AG20443 (cell line): ENCODE results near the gene SLC39A9.
"Not testable (repeated sequence)": the region's sequence is repeated elsewhere in the genome, so short reads cannot be mapped to it uniquely, and the experiment has no call there.

ENCODE experiments used
- DNase-seq: peaks from one replicate; pipeline ENCODE4 v3.0.0; 2012; ENCODE audit warnings: low spot score, mixed read lengths

The SLC39A9 gene

GRCh38 chr14:69427596-69427995 lies 29.1 kb downstream of the SLC39A9 start:
- no peak for DNase-seq

- no peak for DNase-seq
These were observed 30.0 kb downstream of the SLC39A9 start for GRCh38 chr14:69428289-69428998.

DNA sequence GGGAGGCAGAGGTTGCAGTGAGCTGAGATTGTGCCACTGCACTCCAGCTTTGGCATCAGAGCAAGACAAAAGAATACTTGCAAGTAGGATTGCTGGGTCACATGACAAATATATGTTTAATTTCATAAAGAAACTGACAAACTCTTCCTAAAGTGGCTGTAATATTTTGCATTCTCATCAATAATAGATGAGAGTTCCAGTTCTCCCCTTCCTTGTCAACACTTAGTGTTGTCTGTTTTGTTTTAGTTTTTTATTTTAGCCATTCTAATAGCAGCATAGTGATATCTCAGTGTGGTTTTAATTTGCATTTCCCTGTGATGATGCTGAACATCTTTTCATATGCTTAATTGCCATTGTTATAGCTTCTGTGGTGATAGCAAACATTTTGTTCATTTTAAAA lies 31.2 kb downstream of the SLC39A9 start:
- no peak for DNase-seq

DNA sequence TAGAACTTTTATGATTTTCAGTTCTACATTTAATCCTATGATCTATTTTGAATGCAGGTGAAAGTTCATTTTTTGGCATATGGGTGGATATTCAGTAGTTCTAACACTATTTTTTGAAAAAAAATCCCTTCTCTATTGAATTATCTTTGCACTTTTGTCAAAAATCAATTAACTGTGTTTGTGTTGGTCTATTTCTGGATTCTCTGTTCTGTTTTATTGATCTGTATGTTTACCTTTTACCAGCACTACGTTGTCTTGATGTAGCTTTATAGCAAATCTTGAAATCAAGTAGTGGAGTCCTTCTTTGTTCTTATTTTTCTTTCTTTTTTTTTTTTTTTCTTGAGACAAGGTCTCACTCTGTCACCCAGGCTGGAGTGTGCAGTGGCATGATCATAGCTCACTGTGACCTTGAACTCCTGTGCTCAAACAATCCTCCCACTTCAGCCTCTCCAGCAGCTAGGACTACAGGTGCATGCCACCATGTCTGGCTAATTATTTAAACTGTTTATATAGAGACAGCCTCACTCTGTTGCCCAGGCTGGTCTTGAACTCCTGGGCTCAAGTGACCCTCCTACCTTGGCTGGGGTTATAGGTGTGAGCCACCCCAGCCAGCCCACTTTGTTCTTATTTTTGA lies 31.9 kb downstream of the SLC39A9 start:
- no peak for DNase-seq

GRCh38 chr14:69432364-69432763 lies 33.9 kb downstream of the SLC39A9 start:
- DNase-seq = no peak

DNA sequence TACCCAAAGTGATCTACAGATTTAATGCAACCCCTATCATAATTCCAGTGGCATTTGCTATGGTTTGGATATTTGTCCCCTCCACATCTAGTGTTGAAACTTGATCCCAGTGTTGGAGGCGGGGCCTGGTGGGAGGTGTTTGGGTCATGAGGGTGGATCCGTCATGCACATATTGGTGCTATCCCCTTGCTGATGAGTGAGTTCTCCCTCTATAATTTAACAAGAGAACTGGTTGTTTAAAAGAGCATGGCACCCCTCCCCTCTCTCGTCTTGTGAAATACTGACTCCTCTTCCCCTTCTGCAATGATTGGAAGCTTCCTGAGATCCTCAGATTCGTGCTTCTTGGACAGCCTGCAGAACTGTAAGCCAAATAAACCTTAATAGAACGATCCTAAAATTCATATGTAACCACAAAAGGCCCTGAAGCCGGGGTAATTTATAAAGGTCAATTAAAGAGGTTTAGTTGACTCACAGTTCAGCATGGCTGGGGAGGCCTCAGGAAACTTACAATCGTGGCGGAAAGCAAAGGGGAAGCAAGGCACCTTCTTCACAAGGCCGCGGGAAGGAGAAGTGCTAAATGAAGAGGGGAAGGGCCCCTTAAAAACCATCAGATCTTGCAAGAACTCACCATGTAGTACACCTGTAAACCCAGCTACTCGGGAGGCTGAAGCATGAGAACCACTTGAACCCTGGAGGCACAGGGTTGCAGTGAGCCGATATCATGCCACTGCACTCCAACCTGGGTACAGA lies 41.2 kb downstream of the SLC39A9 start:
- DNase-seq = no peak

GRCh38 chr14:69441948-69442347 lies 43.5 kb downstream of the SLC39A9 start:
- no peak for DNase-seq

GRCh38 chr14:69443296-69443805 lies 44.9 kb downstream of the SLC39A9 start:
- DNase-seq = no peak

GRCh38 chr14:69449216-69449615 lies 50.7 kb downstream of the SLC39A9 start:
- DNase-seq = no peak

DNA sequence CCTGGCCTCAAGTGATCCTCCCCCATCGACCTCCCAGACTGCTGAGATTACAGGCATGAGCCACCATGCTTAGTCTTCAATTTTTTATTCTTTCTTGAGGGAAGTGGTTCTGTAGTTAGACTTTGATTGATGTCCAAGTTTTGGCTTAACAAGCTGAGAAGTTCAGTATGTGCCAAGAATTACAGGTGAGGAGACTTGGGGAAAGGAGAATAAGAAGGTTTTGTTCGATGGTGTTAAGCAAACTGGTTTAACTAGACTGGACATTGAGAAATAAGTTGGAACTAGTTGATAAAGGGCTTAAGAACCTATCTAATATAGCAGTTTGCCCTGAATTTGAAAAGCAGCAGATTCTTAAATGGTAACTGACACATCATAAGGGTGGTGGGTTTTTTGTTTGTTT lies 53.4 kb downstream of the SLC39A9 start:
- no peak for DNase-seq

GRCh38 chr14:69458350-69458749 lies 59.9 kb downstream of the SLC39A9 start:
- no peak for DNase-seq

- no peak for DNase-seq
These were observed 60.6 kb downstream of the SLC39A9 start for GRCh38 chr14:69459122-69459521.

GRCh38 chr14:69460093-69460701 lies 61.7 kb downstream of the SLC39A9 start:
- DNase-seq = peak; percentile 84

GRCh38 chr14:69464379-69464778 lies 65.9 kb downstream of the SLC39A9 start:
- DNase-seq = no peak

DNA sequence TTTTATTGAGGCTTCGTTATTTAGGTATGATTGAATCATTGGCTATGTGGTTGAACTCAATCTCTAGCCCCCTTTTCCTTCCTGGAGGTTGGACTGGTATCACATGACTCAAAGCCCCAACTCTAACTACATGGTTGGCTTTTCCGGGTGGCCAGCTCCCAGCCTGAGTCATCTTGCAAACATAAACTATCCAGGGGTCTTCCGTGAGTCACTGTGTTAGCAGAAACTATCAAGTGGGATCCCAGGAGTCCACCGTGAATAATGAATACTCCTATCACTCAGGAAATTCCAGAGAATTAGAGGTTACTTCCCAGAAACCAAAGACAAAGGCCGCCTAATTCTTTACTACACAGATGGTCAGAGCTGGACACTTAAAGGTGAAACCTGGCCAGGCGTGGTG lies 66.3 kb downstream of the SLC39A9 start:
- DNase-seq = peak; percentile 82

DNA sequence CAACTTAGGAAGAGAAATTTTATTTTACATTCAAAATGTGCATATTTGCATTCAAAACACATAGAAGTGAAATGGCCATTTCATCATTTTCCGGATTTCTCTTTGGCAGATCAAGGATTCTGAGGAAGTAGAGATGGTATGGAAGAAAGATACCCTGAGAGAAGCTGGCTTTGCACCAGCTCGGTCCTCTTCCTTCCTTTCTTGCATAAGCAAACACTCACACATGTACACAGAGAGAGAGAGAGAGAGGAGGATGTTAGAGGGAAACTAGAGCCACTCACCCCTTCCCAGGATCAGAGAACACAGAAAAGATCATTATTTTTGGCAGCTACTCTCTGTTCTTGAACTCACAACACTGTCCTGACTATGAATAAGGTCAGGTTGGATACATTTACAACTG lies 70.5 kb downstream of the SLC39A9 start:
- no peak for DNase-seq

- no peak for DNase-seq
These were observed 72.9 kb downstream of the SLC39A9 start for GRCh38 chr14:69471436-69471835.

DNA sequence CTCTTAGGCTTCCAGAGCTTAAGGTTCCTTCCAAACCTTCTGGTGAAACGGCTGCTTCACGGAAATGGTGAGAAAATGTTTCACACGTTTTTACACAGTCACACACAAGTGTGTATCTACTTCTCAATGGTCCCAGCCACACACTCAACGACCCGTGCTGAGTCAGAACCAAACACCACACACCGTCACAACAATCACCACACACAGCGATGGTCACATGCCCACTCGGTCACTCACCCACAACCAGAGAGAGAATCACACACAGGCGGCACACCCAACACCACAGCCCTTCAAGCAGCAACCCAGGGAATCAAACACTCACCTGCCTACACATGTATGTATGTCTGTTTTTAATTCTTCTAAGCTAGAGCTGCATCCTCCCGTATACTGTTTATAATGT lies 73.4 kb downstream of the SLC39A9 start:
- no peak for DNase-seq

- no peak for DNase-seq
These were observed 74.8 kb downstream of the SLC39A9 start for GRCh38 chr14:69473260-69473659.

- no peak for DNase-seq
These were observed 75.5 kb downstream of the SLC39A9 start for GRCh38 chr14:69473946-69474345.

GRCh38 chr14:69475194-69475818 lies 76.8 kb downstream of the SLC39A9 start:
- DNase-seq = no peak

DNA sequence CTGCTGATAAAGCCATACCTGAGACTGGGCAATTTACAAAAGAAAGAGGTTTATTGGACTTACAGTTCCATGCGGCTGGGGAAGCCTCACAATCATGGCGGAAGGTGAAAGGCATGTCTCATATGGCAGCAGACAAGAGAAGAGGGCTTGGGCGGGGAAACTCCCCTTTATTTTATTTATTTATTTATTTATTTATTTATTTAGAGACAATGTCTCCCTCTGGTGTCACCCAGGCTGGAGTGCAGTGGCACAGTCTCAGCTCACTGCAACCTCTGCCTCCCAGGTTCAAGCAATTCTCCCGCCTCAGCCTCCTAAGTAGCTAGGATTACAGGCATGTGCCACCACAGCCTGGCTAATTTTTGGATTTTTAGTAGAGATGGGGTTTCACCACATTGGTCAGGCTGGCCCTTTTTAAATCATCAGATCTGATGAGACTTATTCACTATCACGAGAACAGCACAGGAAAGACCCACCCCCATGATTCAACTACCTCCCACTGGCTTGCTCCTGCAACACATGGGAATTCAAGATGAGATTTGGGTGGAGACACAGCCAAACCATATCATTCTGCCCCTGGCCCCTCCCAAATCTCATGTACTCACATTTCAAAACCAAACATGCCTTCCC lies 78.4 kb downstream of the SLC39A9 start:
- DNase-seq = not testable (repeated sequence)
